OCI-M1 (cell line): ENCODE measurements around the gene NAPEPLD.
A peak's percentile ranks its signal among the peaks of the same experiment; 100 is the strongest.
"Not testable (repeated sequence)": the region's sequence is repeated elsewhere in the genome, so short reads cannot be mapped to it uniquely, and the experiment has no call there.

Experiments used
- DNase-seq: peaks from one replicate; lab custom pipeline; 2025; lab: John Stamatoyannopoulos, UW

Gene NAPEPLD

DNA sequence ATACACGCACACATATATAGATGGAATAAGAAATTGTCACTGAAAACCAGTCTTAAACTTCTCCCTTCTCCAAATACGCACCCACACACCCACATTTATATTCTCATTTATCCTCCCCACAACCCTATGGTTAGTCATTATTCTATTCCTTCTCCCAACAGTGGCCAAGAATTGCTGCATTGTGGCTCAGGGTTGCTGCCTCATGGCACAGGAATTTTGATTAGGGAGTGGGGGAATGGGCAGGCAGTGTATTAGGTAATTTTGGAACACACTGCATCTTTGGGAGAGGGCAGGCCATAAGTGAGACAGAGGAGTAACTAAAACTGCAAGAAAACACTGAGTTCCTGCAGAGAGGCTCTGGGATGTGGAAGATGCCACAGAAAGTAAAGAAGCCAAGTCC lies 35.7 kb downstream of the NAPEPLD start:
- DNase-seq = no peak

DNA sequence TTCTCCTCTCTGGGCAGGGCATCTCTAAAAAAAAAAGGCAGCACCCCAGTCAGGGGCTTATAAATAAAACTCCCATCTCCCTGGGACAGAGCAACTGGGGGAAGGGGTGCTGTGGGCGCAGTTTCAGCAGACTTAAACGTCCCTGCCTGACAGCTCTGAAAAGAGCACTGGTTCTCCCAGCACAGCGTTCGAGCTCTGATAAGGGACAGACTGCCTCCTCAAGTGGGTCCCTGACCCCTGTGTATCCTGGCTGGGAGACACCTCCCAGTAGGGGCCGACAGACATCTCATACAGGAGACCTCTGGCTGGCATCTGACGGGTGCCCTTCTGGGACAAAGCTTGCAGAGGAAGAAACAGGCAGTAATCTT lies 42.2 kb downstream of the NAPEPLD start:
- not testable (repeated sequence) for DNase-seq

DNA sequence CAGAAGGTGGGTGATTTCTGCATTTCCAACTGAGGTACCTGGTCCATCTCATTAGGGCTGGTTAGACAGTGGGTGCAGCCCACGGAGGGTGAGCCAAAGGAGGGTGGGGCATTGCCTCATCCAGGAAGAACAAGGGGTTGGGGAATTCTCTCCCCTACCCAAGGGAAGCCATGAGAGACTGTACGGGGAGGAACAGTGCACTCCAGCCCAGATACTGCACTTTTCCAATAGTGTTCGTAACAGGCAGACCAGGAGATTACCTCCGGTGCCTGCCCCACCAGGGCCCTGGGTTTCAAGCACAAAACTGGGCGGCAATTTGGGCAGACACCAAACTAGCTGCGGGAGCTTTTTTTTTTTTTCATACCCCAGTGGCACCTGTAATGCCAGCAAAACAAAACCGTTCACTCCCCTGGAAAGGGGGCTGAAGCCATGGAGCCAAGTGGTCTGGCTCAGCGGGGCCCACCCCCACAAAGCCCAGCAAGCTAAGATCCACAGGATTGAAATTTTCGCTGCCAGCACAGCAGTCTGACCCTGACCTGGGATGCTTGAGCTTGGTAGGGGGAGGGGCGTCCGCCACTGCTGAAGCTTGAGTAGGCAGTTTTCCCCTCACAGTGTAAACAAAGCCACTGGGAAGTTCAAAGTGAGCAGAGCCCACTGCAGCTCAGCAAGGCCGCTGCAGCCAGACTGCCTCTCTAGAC lies 42.7 kb downstream of the NAPEPLD start:
- DNase-seq = no peak

DNA sequence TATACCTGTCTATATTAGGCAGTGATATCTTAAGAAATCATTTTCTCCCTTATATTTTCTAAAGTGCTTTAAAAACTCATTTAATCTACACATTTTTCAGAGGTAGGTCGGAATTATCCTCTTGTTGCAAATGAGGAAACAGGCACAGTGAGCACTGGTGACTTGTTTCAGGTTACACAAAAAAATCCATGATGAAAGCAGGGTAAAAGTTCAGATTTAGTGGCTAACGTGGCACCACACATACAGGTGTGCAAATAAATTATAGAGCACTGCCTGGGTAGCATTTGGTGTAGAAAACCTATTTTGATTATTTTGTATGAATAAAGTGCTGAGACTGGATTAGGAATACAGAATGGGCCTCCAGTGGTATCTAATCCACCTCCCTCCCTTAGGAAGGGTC lies 47.4 kb downstream of the NAPEPLD start:
- no peak for DNase-seq

DNA sequence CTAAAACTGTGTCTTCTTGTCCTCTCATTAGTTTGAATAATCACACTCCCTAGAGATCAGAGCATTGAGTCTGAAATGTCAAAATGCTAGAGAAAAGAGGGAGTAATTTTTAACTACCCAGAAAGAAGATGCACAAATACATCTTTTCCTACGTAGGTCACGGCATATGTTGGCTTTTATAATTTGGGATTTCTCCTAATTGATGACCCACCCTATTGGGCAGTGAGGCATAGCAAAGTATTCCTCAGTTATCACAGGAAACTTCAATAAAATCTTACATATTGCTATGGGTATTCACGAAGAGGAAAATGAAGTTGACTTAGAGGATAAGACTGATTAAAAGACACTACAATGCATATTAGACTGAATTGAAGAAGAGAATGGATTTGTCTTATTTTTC lies 48.6 kb downstream of the NAPEPLD start:
- DNase-seq = no peak

DNA sequence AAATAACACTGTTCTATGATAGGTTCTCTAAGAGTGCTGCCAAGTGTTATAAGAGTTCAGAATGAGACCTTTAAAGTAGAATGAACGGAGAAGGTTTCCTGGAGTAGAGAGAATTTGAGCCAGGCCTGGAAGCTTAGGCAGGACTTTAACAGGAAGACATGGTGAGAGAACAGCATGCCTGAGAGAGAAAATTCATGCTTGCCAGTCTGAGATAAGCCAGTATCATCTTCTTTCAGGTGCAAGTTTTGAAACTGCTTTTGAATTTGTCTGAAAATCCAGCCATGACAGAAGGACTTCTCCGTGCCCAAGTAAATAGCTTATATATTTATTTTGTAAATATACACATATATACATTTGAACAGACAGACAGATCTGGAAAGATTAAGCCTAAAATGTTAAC lies 51.9 kb downstream of the NAPEPLD start:
- no peak for DNase-seq

DNA sequence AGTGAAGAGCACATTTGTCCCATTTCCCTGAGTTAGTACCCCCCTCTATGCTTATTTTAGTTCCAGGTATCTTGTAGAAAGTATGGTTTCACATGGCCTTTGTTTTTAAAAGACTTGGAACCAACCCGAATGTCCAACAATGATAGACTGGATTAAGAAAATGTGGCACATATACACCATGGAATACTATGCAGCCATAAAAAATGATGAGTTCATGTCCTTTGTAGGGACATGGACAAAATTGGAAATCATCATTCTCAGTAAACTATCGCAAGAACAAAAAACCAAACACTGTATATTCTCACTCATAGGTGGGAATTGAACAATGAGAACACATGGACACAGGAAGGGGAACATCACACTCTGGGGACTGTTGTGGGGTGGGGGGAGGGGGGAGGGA lies 53.3 kb downstream of the NAPEPLD start:
- DNase-seq = not testable (repeated sequence)

DNA sequence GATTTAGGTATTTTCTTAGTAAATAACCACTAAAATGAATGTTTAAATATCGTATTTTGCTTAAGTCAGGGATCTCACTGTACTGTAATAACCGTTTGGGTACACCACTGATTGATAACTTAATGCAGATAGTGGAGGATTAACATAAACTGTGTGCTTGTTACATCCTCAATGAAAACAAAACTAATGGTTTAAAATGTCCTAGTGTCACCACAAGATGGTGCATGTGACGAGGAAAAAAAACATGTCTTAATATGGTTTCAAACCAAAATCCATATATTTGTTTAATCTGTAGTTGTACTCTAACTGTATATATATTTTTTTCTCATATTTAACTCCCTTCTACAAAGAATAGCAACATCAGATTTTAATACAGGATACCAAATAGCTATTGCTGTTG lies 54.8 kb downstream of the NAPEPLD start:
- peak; percentile 26 for DNase-seq

DNA sequence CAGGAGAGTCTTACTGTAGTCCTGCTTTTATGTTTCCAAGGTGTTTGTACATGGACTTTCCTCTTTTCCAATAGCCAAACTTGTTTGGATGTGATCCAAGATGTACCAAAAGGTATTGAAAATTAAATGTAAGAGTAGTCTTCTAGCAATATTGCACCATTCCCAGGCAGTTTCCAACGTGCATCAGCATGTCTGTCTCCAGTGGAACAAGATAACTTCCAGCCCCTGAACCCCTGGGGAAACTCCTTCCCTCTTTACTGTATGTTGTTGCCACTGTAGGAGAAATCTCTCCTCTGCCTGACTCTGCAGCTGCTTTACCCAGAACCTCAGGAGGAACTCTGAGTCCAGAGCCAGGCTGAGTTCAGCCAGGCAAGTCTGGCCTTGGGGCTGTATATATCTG lies 55.5 kb downstream of the NAPEPLD start:
- no peak for DNase-seq

DNA sequence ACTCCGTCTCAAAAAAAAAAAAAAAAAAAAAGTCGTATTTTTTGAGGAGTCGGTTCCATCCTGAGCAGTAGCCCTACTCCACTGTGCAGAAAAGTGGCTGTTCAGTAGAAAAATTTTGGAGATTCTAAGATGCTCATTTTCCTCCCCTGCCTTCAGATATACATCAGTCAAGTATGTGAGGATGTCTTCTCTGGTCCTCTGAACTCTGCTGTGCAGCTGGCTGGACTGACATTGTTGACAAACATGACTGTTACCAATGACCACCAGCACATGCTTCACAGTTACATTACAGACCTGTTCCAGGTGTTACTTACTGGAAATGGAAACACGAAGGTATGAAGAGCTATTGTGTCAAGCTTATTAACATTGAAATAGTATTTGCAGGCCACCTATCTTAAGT lies 56.6 kb downstream of the NAPEPLD start:
- not testable (repeated sequence) for DNase-seq

DNA sequence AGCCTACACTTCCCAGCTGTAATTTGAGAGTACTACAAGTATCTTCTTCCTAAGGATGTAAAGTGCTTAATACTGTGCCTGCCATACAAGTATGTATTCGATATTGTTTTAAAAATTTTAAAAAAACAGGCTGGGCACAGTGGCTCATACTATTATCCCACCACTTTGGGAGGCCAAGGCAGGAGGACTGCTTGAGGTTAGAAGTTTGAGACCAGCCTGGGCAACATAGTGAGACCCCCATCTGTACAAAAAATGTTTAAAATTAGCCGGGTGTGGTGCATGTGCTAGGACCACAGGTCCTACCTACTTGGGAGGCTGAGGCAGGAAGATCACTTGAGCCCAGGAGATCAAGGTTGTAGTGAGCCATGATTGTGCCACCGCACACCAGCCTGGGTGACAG lies 65.7 kb downstream of the NAPEPLD start:
- DNase-seq = no peak

DNA sequence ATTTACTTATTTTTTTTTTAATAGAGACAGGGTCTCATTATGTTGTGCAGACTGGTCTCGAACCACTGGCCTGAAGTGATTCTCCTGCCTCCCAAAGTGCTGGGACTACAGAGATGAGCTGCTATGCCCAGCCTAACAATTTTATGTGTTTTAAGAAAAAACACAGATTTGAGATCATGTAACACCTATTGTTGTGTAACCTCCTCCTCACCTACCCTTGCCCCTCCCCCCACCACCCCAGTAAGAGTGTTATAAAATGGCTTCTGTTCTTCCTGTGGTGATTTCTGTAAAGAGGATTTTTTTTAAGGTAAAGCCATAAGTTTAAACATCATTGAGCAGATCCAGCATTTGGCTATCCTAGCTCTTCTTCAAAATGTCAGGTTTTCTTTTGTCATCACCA lies 66.4 kb downstream of the NAPEPLD start:
- DNase-seq = no peak

DNA sequence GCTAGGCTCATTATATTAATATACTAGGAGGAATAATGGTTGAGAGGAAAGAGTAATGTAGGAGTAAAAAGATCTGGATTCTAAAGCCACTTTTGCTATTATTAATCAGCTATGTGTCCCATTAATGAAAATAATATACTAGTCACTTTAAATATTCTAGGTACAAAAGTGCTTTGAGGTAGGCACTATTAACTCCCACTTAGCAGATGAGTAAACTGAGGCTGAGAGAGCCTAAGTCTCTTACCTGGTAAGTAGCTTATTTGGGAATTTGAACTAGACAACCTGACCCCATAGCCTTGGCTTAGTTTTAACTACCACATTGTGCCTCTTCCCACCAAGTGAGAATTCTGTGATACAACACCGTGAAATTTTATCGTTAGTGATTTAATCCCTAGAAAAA lies 68.0 kb downstream of the NAPEPLD start:
- no peak for DNase-seq

DNA sequence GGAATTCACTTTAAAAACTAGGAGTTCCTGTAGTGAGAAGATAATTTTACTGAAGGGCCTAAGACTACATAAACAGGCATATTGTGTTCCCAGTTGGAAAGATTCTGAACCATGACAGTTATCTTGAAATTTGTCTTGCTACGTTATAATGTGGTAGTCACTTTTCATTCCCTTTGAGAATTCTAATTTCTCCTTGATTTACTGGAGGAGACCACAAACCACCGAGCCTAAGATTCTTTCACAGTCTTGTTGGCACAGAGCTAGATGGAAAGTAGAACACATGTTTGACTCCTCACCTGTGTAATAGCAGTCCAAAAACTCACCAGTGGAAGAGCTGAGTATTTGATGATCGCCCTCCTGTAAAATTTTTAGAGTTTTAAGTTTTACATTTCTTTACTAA lies 69.1 kb downstream of the NAPEPLD start:
- DNase-seq = no peak

DNA sequence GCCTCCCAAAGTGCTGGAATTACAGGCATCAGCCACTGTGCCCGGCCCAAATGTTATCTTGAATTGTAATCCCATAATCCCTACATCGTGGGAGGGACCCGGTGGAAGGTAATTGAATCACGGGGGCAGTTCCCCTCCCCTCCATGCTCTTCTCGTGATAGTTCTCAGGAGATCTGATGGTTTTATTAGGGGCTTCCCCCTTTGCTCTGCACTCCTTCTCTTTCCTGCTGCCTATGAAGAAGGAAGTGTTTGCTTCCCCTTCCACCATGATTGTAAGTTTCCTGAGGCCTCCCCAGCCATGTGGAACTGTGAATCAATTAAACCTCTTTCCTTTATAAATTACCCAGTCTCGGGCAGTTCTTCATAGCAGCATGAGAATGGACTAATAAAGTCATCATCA lies 70.7 kb downstream of the NAPEPLD start:
- not testable (repeated sequence) for DNase-seq

DNA sequence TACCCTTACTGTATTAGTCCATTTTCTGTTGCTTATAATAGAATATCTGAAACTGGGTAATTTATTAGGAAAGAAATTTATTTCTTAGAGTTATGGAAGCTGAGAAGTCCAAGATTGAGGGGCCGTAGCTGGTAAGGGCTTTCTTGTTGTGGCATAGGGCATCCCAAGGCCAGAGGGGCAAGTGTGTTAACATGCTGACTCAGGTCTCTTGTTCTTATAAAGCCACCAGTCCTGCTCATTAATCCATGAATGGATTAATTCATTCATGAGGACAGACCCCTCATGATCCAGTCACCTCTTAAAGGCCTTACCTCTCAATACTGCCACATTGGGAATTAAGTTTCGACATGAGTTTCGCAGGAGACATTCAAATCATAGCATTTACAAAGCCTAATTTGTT lies 71.6 kb downstream of the NAPEPLD start:
- no peak for DNase-seq

DNA sequence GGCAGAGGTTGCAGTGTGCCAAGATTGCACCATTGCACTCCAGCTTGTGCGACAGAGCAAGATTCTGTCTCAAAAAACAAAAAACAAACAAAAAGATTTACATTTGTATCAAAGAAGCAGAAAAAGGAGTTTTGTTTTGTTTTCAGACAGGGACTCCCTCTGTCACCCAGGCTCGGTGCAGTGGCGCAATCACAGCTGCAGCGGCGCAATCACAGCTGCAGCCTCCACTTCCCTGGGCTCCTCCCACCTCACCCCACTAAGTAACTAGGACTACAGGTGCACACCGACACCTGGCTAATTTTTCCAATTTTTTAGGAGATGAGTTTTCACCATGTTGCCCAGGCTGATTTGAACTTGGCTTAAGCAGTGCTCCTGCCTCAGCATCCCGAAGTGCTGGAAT lies 72.1 kb downstream of the NAPEPLD start:
- no peak for DNase-seq

DNA sequence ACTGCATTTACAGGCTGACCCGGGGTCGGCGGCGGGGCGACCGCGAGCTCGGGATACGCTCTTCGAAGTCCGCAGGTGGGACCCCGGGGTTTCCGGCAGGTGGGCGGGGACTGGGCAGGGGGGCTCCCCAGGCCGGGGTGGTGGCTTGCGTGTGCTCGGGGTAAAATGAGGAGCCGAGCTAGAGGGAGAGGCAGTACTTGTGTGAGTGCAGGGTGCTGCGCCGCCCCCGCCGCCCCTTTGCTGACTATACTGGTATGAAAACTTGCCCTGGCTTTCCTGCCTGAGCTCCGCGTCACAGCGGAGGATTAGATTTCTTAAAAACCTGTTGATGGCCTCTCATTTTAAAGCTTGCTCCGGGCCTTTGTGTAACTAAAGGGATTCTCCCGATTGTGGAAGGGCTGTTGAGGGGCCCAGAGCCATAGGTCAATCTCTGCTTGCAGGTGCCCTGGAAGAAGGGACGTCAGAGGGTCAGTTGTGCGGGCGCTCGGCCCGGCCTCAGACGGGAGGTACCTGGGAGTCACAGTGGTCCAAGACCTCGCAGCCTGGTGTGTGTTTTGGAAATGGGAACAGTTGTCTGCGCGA lies 73.5 kb downstream of the NAPEPLD start:
- DNase-seq = peak; percentile 38

DNA sequence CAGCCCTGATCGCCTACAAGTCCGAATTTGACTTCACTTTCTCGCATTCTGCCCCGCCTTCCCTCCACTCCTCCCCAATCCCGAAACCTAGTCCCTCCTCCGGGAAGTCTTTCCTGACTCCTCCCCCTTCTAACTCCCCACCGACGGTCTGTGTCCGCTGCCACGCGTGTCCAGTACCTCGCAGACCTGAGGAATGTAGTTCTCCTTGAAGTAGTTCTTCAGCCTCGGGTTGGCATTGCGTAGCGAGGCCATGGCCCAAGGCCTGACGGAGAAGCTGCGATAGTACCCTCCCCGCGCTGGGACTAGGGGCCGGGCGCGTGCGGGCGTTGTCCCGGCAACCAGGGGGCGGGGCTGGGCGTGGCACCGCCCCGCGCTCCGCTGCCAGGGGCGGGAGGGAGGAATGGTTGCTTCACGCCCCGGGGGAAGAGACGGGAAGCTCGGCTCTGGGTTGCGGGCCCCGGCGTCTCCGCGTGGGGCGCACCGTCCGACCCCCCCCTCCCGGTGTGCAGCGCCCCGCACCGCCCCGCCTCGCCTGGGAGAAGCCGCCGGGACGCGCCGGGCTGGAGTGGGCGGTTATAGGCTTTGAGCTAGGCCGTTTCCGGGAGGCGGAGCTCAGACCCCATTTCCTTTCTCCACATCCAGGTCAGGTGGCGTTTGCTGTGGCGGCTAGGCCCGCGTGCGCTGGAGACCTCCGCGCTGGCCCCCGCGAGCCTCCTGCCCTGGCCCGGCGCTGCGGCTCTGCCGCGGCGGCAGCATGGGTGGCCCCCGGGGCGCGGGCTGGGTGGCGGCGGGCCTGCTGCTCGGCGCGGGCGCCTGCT lies 74.2 kb downstream of the NAPEPLD start, which contains the start of the genes ARMC10 and FBXL13:
Gene ARMC10 (plus strand): TSS at position 622 of the 818 bp plus-strand sequence. CDS start 133 bp downstream, at position 755.
Gene FBXL13 (minus strand): TSS at position 278 of the 818 bp plus-strand sequence.
- DNase-seq = peak; percentile 91

DNA sequence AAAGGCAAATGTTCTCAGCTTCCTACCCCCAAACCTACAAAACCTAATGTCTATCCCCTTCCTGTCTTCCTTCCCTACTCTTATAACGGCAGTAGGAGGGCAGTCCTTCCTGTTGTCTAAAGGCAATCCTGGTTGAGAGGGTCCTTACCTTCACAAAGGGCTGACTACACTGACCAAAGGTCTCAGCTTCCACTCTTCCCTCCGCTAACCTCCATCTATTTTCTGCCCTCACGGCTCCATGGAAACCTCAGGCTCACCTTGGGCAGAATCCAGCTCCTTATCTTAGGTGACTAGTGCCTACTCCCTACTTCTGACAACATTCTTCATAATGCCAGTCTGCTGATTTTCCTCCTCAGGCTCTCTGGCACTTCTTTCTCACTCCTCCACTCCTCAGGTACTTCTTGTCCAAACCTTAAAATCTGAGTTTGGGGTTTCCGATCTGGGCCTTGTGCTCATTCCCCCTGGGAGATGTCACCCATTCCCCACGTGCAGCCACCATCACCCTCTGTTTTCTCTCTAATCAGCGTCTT lies 74.8 kb downstream of the NAPEPLD start:
- no peak for DNase-seq

DNA sequence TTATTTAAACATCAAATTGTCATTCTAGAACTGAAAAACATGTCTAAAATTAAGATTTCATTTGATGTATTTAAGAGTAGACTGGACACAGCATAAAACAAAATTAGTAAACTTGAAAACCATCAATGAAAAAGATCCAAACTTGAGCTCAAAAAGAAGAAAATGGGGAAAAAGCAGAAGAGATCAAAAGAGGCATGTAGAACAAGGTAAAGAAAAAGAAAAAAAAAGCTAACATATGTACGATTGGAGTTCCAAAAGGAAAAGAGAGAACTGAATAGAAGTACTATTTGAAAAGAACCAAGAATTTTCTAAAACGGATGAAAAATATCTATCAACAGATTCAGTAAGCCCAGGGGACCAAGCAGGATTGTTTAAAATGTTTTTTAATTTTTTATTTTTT lies 77.9 kb downstream of the NAPEPLD start:
- no peak for DNase-seq
